Activated CD8-positive, alpha-beta memory T cell treated with anti-CD3 and anti-CD28 coated beads, Interleukin-2, amount 50 U/mL, for 1 hour (primary cell): Measurements from ENCODE around the gene C18orf63.
A peak's percentile ranks its signal among the peaks of the same experiment; 100 is the strongest.
"Not testable (repeated sequence)": the region's sequence is repeated elsewhere in the genome, so short reads cannot be mapped to it uniquely, and the experiment has no call there.

Experiments used
- DNase-seq: peaks from one replicate; pipeline ENCODE4 v3.0.0-alpha.2; 2020; ENCODE audit errors: extremely low read depth

The C18orf63 gene

DNA sequence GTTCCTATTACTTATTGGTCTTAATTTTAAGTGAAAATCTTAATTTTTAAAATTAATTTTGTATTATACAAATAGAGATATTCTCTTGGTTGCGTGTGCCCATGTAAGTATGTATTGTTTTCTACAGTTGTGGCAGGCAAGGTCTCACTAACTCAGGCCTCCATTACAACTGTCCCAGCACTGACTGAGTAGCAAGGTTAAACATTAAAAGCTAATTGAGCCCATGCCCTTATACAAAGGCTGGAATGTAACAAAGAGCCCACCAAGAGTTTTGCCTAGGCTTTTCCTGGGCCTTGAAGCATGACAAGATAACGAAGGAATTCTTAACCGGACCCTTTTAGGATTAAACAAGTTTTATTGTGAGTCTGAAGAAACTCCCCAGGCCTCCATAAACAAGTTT is 11.2 kb downstream of the C18orf63 start:
- DNase-seq: not testable (repeated sequence)

DNA sequence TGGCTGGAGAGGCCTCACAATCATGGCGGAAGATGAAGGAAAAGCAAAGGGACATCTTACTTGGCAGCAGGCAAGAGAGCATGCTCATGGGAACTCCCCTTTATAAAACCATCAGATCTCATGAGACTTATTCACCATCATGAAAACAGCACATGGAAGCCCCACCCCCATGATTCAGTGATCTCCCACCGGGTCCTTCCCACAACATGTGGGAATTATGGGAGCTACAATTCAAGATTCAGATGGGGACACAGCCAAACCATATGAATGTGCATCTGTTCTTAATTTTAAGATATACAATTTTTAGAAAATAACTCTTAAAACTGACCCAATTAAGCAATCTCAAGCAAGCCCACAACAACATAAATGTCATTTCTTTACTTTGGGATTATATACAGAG is 12.6 kb downstream of the C18orf63 start:
- DNase-seq: no peak

DNA sequence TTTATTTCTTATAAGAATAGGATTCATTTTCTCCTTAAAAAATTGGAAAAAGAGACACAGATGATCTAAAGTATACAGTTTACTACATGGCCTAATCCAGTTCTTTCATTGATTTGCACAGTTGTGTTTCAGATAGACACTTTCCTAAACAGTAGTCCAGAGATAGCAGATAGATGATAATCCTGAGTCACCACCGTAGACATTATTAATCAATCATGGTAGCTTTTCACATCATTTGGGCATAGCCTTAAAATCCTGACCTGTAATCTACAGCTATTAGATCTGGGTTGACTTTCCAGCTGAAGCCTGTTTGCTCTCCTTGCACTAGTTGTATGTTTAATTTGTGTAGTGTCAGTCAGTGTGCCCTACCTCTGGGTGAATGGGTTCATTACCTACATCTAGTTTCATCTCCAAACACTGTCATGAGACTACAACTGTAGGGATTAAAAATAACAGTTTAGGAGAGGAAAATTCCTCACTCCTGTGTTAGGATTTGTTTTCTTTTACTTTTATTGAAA is 14.1 kb downstream of the C18orf63 start:
- DNase-seq: no peak

DNA sequence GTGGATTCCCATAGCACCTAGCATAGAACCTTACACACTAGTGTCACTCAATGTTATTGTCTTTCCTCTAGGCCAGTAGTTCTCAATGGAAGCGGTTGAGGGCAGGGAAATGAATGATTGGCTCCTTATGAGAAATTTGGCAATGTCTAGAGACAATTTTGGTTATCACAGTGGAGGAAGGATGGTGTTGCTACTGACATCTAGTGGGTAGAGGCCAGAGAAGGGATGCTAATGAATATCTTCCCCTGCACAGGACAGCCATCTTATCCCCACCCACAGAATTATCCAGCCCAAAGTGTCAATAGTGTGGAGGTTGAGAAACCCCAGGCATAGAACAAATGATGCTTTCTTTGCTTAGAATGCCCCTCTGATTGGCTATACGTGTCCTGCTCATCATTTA is 15.8 kb downstream of the C18orf63 start:
- DNase-seq: no peak

DNA sequence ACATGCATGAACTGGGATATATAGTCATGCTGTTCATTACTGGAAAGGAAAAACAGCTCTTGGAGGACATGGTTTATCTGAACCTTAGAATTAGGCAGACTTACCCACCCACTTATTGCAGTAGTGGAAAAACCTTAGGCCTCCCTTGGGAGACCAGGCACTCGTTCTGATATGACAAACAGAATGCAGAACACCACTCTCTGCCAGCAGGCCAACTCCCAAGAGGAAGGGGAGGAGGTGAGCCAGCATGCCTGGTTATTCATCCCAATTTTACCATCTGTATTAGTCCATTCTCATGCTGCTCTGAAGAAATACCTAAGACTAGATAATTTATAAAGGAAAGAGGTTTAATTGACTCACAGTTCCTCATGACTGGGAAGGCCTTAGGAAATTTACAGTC is 17.5 kb downstream of the C18orf63 start:
- DNase-seq: no peak

DNA sequence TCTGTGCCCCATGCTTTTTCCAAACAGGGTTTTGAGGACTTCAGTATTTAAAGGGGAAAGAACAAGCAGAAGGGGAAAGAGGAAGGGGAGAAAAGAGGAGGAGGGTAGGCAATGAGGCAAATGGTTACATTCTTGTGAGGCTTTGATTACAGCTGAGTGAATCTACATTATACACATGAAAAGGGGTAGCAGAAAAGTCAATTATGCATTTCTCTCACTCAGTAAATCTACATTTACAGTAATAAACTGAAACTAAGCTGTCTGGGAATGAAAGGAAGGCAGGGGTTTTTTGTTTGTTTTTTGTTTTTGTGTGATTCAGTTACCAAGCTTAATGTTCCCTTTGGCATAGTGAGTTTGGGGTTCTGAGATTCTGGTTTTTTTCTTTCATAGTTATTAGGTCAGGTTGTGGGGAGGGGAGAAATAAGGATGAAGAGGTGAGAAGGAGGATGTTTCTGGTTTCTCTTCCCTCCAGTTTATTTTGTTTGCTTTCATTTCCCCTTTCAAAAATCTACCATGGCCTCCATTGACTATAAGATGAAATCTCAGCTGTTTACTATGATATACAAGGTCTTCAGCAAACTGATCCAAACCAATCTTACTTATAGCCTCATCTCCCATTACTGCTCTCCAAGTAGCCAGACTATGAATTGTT is 18.7 kb downstream of the C18orf63 start:
- no peak for DNase-seq

DNA sequence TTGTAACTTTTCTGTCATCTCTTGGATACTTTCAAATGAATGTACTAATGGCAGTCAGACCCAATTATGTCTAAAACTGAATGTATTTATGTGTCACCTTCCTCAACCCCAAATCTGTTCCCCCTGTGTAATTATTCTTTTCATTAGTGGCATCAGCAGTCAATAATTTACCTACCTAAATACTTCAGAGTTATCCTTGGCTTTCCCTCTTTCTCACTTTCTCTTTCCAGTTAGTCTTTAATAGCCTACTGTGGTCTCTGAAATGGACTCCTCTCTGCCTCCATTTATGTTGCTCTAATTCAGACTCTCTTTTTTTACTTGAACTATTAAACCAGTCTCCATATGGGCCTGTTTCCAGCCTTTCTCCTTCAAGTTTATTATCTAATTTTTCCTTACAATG is 21.0 kb downstream of the C18orf63 start:
- no peak for DNase-seq

DNA sequence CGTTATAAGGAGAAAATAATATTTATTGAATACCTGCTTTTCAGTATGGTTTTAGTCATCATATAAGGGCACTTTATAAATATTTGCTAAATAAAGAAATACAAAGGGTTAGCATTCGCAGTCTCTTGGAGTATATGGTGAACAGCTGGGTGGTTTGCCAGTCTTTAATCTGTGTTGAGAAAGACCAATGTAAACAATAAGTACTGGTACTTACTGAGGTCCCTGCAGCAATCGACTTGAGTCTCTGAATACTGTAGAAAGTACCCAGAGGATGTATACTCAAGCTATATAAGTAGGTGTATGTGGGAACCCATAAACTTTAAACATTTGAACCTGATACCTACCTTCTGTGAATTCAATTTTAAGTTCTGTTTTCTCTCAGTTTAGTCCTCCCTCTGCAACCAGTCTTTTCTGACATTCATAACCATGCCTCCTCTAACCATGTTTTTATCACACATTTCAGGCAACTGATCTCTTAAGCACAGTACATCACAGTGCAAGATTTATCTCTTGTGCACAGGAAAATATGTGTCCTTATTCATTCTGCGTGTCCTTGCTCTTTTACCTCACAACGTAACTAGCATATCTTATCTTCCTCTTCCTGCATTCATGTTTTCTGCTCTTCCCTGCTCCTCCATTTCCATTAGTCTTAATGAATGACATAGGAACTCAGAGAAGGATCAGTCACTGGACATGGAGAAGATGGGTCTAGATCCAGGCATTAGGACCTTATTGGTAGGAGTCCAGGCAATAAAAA is 21.7 kb downstream of the C18orf63 start:
- no peak for DNase-seq

DNA sequence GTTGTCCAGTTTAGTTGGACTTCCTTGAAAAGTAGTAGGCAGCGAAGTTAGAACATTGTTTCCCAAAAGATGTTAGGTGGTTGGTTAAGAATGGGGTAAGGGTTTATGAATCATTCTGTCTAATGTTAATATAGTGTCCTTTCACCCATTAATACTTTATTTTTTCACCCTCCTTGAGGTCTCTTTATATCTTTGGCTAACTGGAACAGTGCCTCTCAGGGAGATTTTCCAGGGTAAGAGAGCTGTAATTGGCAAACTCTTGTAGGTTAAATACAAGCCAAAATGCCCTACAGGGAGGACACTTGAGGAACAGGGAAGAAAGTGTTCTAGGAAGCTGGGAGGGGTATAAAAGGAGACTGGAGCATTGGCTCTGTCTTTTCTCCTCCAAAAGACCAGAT is 22.3 kb downstream of the C18orf63 start:
- DNase-seq: no peak

DNA sequence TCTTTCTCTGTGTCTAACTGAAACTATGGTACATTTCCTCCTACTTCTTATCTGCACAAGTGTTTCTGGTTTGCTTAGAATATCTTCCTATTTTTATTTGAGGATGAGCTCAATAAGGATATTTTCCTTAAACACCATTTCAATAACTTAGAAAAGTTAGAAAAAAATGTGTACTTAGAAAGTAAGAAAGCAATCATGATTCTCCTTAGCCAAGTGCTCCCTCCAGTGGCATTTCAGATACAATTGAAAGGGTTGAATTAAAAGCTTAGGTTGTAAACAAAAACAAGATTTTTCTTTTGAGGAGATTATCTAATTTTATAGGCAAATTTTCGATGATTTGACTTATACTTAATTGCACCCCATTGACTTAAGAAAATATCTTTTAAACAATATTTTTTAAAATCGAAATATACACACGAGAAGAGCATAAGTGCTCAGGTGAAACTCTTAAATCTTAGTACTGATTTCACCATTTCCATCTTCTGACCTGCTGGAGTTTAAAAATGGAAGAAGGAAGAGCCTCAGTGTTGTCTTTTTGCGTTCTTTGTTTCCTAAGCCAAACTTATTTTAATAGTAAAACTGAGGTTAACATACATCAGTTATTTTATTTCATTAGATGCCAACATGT is 26.9 kb downstream of the C18orf63 start:
- DNase-seq: no peak

DNA sequence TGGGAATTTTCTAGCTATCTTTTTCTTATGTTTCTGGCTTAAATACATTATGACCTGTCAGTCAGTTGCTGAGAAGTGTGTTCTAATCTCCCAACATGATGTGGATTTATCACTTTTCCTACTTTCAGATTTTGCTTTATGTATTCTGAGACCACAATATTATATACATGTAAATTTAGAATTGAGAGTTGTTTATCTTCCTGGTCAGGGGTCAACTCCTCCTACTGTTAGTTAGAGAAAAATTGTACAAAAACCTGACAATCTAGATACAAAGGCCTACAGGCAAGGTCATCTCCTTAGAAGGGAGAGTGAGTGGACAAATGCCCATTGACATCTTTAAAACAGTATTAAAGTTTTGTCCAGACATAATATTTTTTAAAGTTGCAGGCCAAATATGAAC is 30.6 kb downstream of the C18orf63 start:
- DNase-seq: no peak

DNA sequence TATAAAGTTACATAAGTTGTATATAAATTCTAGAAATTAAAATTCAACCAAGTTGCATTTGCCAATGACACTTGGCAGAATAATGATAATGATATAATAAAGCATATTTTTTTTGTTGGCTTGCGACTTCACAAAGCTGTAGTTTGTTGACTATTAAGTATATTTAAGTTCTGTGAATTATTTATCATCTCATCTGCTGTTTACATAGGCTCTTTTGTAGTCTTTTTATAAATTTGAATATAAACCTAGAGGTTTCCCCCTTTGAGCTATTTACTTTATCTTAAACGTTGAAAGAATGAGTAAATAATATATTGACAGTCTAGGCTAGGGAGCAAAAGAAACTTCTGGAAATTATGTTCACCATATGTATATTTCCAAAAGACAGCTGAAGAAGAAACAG is 32.9 kb downstream of the C18orf63 start:
- DNase-seq: no peak

DNA sequence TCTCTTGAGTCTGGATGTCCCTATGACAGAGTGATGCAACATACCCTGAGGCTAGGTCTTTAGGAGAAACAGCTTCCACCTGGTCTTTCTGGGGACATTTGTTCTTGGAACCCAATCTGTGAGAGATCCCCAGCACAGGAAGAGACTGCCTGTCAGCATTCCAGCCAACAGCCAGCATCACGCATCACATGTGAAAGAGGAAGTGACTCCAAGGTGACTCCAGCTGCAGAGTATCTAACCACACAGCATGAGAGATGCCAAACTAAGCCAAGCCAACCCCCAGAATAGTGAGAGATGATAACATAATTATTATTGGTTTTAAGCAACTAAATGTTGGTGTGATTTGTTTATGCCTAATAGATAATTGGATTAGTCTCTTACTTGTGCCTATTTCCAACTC is 35.7 kb downstream of the C18orf63 start:
- DNase-seq: no peak

DNA sequence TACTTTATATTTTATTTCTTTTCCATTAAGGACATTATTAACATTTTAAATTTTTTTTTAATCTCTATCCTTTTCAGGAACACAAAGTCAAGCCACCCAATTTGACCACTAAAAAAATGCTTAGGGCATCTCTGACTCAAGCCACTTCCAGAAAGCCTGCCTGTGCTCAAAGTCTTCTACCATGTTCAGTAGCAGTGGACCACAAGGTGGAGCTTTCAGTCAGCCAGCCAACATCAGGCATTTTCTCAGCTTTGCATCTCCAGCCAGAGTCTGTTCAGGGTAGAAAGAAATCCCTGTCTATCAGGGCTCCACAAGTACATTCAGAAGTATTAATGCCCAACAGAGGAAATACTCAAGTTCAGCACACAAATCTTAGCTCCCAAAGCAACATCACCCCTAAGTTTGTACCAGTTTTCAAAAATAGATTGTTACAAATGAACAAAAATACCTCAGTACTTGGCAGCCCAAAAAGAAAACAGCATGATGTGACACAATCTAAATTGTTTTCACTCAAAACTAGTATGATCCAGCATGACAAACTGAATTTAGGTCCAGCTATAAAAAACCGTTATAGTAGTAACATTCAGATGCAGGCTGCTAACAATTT is 37.6 kb downstream of the C18orf63 start:
- peak; percentile 34 for DNase-seq

DNA sequence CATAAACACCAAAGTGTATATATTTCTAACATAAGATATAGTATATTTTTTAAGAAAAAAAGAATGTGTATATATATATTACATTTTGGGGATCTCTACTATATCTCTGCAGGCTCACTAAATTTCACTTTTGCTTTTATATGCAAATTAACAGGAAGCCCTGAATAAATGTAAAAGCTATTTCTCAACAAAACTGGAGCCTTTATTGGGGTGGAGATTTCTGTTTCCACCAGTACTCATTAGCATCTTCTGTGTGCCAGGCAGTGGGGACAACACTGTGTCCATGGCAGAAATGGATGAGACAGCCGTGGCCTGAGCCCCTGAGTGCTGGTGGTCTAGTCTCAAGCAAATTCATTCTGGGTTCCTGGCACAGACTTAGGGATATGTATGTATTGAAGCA is 41.3 kb downstream of the C18orf63 start:
- no peak for DNase-seq

DNA sequence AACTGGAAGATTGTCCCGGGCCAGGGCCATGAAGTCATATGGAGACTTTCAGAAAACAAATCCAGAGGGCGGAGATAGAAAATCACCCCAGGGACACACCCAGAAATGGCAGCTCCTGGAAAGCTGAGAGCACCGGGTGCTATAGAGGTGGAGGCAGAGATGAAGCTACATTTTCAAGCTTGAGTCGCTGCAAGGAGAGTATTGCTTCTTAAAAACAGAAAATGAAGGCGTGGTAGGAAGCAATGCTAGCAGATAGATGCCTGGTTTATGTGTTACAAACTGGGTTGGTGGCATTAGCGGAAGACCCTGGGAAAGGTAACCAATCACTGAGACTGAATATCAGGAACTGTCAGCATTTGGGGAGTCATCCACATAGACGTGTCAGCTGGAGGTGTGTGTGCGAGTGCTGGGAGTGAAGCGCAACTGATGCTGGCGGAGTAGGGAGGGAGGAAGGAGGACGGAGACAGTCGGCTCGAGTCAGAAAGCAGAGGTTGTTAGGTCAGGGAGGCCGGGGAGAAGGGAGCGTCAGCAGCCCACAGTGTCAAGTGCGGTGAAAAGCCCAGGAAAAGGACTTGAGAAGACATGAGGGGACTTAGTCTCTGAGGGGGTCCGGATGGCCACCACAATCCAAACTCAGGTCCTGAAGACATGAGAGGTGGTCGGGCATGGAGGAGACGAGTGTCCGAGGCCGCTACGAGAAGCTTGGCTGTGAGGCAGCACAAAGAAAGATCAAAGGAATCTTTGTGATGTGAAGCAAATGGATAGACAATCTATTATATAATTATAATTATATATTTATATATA is 45.4 kb downstream of the C18orf63 start:
- DNase-seq: no peak

DNA sequence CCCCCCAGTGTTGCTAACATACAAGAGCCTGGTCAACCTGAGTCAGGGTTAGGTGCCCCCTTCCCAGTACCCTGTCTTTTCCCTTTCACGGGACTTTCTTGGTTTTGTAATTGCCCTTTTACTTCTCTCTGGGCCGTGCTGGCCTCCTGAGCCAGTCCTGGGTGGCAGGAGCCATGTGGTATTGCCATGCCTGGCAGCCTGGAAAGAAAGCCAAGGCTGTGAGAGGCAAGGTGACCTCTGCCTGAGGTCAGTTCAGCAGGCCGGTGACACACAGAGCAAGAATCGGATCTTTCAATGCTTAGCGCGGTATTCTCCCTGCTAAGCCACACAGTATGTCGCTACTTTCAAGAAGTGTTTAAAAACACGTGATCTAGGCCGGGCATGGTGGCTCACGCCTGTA is 52.3 kb downstream of the C18orf63 start:
- DNase-seq: no peak

DNA sequence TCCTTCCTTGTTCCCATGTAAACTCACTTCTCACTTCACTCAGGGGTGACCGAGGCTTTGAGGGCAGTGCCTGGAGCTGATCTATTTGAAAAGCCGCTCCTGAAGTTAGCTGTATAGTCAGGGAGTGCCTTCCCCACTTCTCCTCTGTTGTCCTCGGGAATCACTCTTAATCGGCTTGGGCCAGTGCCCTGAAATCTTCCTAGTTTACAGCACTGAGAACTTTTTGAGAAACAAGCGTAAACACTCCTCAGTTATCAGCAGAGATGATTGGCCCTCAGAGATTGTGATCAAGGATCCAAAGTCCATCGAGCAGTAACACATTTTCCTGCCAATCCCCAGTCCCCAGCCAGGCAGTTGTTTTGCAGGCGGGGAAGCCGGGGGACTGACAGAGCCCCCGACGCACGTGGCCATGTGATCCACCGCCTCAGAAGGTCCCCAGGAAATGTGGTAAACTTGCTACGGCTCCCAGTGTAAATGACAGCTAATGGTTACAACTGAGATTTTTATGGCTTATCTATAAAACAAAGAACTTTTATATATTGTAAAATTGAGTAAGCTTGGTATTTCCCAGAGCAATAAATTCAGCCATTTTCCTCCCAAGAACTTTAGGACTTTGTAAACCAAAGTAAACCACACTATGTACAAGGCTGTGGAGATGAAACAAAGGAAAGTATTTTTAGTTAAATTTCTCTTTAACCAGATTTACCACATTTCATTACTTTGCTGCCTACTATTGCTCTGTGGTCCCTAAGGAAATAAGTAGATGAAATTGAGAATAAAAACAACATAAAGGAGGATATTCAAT is 53.5 kb downstream of the C18orf63 start:
- DNase-seq: no peak

DNA sequence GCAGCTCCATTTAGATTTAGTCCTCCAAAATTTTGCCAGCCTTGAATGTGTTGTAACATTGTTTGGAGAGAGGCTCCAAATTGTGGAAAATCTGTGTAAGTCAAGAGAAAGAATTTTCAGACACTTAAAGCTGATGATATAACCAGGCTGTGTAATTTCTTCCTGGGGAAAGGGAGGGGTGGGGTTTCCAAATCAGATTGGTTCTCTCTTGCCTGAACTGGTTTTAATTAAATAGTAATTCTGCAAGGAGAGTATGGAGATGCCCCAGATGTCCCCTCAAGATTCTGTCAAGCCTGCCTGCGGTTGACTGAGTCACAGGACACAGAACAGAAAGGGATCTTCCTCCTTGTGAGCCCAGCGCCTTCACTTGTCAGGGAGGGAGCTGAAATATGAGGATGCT is 54.5 kb downstream of the C18orf63 start:
- no peak for DNase-seq

DNA sequence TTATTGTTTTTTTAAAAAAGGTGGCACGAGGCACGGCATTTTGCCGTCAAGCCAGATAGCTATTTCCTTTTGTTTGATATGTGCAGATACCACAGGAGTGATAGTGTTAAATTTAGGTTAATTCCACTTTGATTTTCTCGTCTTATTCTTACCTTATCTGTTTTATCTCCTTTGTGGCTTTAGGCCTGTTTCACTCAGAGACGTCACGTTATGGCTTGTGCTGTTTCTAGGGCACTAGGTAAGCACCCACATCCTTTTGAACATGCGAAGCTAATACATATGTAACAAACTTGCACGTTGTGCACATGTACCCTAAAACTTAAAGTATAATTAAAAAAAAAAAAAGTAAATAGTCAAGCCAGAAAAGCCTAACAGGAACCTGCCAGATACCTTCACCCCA is 57.8 kb downstream of the C18orf63 start:
- peak; percentile 32 for DNase-seq

DNA sequence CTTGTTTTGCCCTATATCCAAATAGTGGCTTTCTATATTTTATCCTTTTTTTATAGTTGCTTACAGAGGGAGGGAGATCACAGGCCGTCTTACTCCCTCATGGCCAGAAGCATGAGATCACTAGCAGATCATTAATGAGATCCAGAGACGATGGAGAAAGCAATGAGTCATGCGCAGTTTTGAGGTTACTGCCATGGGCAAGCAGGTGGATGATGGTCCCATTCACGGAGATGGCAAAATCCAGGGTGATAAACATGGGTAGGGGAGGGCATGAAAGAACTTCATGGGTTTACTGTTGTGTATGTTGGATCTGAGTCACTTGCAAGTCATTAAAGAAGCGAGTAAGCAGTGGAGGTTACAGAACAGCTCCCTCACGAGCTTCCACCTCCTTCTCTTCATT is 60.4 kb downstream of the C18orf63 start:
- DNase-seq: no peak
